Chondrocyte (in vitro differentiated cells): ENCODE measurements around the gene CALN1. TPM values are rescaled to one million over a fixed set of nuclear protein-coding genes. Genes with fewer than 3 reads are reported as not detected.

Experiments used
- DNase-seq: peaks from one replicate; pipeline ENCODE4 v3.0.0; 2021; ENCODE audit warnings: mixed read lengths, low spot score
- H3K27ac Mint-ChIP-seq: one replicate; pipeline ENCODE4 v1.8.0; 2021; ENCODE audit warnings: mild to moderate bottlenecking, moderate library complexity, mixed read lengths; ENCODE audit not compliant: unreplicated experiment
- H3K27me3 Mint-ChIP-seq: 2 replicates; pipeline ENCODE4 v1.8.0; 2021; ENCODE audit warnings: low read depth, mixed read lengths
- H3K36me3 Mint-ChIP-seq: 2 replicates; pipeline ENCODE4 v1.8.0; 2021; ENCODE audit warnings: low read depth, mixed read lengths
- H3K4me1 Mint-ChIP-seq: 2 replicates; pipeline ENCODE4 v1.8.0; 2021; ENCODE audit warnings: low read depth, mild to moderate bottlenecking, mixed read lengths
- H3K4me3 Mint-ChIP-seq: one replicate; pipeline ENCODE4 v1.8.0; 2021; ENCODE audit warnings: mild to moderate bottlenecking, moderate library complexity, mixed read lengths; ENCODE audit not compliant: unreplicated experiment
- H3K9me3 Mint-ChIP-seq: 2 replicates; pipeline ENCODE4 v1.8.0; 2021; ENCODE audit warnings: low read depth, mixed read lengths
- total RNA-seq: library from RNA; stranded (reverse); gene quantifications from 3 replicates; pipeline ENCODE4 v1.2.1, GENCODE V29; 2021
- TF ChIP-seq, protein P1 (sequence below): fragments of 200-600 bp; sonication (generic); IDR thresholded peaks from 2 replicates; pipeline ENCODE4 v1.5.0; 2021; ENCODE audit warnings: antibody characterized with exemption, mild to moderate bottlenecking, moderate library complexity

CALN1 gene
- total RNA-seq, 1 donor from 2014 or later: not detected

DNA sequence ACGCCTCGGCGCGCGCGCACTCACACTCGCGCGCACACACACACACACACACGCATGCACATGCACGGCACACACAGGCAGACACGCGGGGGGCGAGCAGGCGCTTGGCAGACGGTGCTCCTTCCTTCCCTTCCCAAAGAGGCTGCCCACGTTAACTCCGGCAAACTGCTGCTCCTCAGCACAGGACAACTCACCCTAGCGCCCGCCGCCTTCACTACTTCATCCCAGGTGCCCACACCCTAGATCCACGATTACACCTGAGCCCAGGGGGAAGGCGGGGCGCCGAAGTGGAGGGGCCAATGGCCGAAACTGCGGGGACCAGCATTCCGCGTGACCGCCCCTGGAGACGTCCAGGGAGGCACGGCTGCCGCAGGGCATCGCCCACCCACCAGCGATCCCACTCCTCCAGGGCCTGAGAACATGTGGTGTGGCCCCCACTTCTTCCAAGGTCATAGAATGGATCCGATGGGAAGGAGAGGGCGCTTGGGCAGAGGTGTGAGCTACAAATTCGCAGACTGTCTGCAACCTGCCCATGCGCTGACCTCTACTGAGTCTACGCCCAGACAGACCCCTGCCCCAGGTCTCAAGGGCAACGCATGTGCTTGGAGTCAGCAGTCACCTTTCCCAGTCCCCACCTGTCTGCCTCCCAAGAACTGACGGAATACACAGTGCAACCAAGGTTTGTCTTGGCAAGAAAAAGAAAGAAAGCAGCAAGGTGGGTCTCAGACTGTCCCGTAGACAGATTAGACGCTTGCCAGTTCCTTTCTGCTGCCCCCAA, 74.6 kb downstream of the CALN1 start:
- Mint-ChIP-seq H3K27me3 (peaks cover 72% of the 10 kb centered on the region), H3K27ac (no peak overlapping the region), H3K4me1 (peaks cover 6% of the 10 kb centered on the region), H3K36me3 (no peaks in the 10 kb centered on the region), H3K9me3 (peaks cover 11% of the 10 kb centered on the region), H3K4me3 (peak overlapping the region; percentile 66)
- TF ChIP-seq, protein P1, sequence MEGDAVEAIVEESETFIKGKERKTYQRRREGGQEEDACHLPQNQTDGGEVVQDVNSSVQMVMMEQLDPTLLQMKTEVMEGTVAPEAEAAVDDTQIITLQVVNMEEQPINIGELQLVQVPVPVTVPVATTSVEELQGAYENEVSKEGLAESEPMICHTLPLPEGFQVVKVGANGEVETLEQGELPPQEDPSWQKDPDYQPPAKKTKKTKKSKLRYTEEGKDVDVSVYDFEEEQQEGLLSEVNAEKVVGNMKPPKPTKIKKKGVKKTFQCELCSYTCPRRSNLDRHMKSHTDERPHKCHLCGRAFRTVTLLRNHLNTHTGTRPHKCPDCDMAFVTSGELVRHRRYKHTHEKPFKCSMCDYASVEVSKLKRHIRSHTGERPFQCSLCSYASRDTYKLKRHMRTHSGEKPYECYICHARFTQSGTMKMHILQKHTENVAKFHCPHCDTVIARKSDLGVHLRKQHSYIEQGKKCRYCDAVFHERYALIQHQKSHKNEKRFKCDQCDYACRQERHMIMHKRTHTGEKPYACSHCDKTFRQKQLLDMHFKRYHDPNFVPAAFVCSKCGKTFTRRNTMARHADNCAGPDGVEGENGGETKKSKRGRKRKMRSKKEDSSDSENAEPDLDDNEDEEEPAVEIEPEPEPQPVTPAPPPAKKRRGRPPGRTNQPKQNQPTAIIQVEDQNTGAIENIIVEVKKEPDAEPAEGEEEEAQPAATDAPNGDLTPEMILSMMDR: no peak
- DNase-seq: no peak

- Mint-ChIP-seq H3K27ac (no peak overlapping the region), H3K36me3 (no peaks in the 10 kb centered on the region), H3K4me1 (peaks cover 6% of the 10 kb centered on the region), H3K4me3 (peak overlapping the region; percentile 66), H3K9me3 (peaks cover 18% of the 10 kb centered on the region), H3K27me3 (peaks cover 71% of the 10 kb centered on the region)
- TF ChIP-seq, protein P1: no peak
- DNase-seq: no peak
These were observed 75.3 kb downstream of the CALN1 start for GRCh38 chr7:72336632-72337389.

DNA sequence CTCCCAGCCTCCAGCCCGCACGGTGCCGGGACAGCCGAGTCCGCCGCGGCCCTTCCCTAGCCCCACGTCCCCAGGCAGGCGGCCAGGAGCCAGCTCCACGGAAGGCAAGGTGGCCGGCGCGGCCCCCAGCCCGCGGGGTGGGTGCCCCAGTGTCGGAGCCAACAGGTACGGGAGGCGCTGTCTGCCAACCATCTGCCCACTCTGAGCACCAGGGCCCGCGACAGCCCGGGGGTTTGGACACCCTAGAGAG, 75.8 kb downstream of the CALN1 start:
- H3K4me3 Mint-ChIP-seq: no peak overlapping the region
- no peaks in the 10 kb centered on the region for H3K36me3 Mint-ChIP-seq
- peaks cover 19% of the 10 kb centered on the region for H3K9me3 Mint-ChIP-seq
- DNase-seq: no peak
- H3K27ac Mint-ChIP-seq: no peak overlapping the region
- TF ChIP-seq, protein P1: no peak
- peaks cover 6% of the 10 kb centered on the region for H3K4me1 Mint-ChIP-seq
- peaks cover 68% of the 10 kb centered on the region for H3K27me3 Mint-ChIP-seq

- TF ChIP-seq, protein P1: no peak
- Mint-ChIP-seq H3K27ac (no peak overlapping the region), H3K36me3 (no peaks in the 10 kb centered on the region), H3K9me3 (peaks cover 19% of the 10 kb centered on the region), H3K4me1 (peaks cover 6% of the 10 kb centered on the region), H3K4me3 (no peak overlapping the region), H3K27me3 (peaks cover 67% of the 10 kb centered on the region)
- DNase-seq: no peak
These were observed 76.4 kb downstream of the CALN1 start for GRCh38 chr7:72335561-72336381.

GRCh38 chr7:72334698-72335097, 77.4 kb downstream of the CALN1 start:
- Mint-ChIP-seq H3K9me3 (peaks cover 19% of the 10 kb centered on the region), H3K4me3 (no peak overlapping the region), H3K4me1 (peaks cover 6% of the 10 kb centered on the region), H3K36me3 (no peaks in the 10 kb centered on the region), H3K27me3 (peaks cover 64% of the 10 kb centered on the region), H3K27ac (no peak overlapping the region)
- TF ChIP-seq, protein P1: no peak
- DNase-seq: no peak
